ENCODE results near the gene CA10.

DNA sequence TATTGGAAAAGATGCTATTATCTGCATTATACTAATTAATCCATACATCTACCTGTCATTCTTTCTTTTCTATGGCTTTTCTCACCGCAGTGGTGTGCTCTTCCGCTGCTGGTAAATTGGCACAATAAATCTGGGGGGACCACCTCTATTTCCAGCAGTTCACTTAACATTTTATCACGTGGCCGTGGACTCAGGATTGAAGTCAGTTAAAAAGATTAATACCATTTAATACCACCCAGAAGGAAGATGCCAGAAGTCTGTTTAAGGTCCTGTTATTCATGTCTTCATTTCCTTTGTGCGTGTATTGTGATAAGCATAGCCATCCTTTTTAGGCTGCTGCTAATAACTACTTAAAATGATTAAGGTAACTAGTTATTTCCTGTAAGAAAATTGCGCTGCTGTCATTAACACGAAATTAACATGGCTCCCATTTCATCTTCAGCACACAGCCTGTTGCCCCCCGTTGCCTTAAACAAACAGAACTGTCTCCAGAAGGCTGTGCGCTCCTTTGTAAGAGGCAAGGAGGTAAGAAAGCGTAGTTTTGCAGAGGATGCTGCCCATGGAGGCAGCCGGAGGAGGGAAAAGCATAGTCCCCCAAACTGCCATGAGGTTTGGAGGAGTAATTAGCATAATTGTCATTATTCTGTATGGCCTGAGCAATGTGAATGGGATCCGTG, 483.8 kb downstream of the CA10 start:
- TF ChIP-seq, protein P1, sequence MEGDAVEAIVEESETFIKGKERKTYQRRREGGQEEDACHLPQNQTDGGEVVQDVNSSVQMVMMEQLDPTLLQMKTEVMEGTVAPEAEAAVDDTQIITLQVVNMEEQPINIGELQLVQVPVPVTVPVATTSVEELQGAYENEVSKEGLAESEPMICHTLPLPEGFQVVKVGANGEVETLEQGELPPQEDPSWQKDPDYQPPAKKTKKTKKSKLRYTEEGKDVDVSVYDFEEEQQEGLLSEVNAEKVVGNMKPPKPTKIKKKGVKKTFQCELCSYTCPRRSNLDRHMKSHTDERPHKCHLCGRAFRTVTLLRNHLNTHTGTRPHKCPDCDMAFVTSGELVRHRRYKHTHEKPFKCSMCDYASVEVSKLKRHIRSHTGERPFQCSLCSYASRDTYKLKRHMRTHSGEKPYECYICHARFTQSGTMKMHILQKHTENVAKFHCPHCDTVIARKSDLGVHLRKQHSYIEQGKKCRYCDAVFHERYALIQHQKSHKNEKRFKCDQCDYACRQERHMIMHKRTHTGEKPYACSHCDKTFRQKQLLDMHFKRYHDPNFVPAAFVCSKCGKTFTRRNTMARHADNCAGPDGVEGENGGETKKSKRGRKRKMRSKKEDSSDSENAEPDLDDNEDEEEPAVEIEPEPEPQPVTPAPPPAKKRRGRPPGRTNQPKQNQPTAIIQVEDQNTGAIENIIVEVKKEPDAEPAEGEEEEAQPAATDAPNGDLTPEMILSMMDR (conservative IDR thresholded peaks at IDR 0.05; ENCODE audit: low read depth, low read length) = no peak
- TF ChIP-seq EZH2 (IDR thresholded peaks at IDR 0.05; ENCODE audit: borderline replicate concordance, low read depth, low read length, poor library complexity, severe bottlenecking) = no peak

Data from A673 (cell line).